HCT116 (cell line): ENCODE data around the gene DEF6. TPM values are rescaled to one million over a fixed set of nuclear protein-coding genes. Genes with fewer than 3 reads are reported as not detected.

Experiments
- ATAC-seq: fragments of 200-7000 bp; cut with Tn5 transposase; 2 replicates; pipeline ENCODE4 v1.9.1; 2020; ENCODE audit warnings: mild to moderate bottlenecking, moderate library complexity
- BruUV-seq: library from RNA; stranded (reverse); fragments of 400-500 nt; replicated peaks from 2 replicates; lab custom pipeline; 2021; lab: Mats Ljungman, UMichigan
- CTCF ChIA-PET: fragments of 300-600 bp; sonication (Branson Sonifier 250); formaldehyde crosslinking; loops from one replicate; lab custom pipeline; 2021; ENCODE audit warnings: antibody characterized with exemption; lab: Charles Lee
- POLR2A ChIA-PET: fragments of 300-600, 350-600 bp; sonication (Branson Sonifier 250); formaldehyde crosslinking; loops from one replicate; lab custom pipeline; 2021; ENCODE audit warnings: antibody characterized with exemption; lab: Charles Lee
- RAD21 ChIA-PET, 2 experiments: fragments of 300-600 bp; sonication (Branson Sonifier 250); formaldehyde crosslinking; loops; one replicate each; lab custom pipeline; 2023; ENCODE audit warnings: low total read pairs in 2 of 2; ENCODE audit not compliant: uncharacterized antibody in 2 of 2, unreplicated experiment in 2 of 2, low non-redundant PET in 1 of 2; lab: Charles Lee
- DNase-seq: peaks from one replicate; pipeline ENCODE4 v3.0.0-alpha.2; 2010; ENCODE audit warnings: low read depth, low spot score
- H2AFZ ChIP-seq: fragments of 200-600 bp; shearing (Covaris generic), sonication (generic); 2 replicates; pipeline ENCODE4 v1.6.1; 2017; ENCODE audit warnings: low read depth, mixed run types, mixed read lengths, antibody characterized with exemption, low read length; ENCODE audit not compliant: poor library complexity, severe bottlenecking
- H3K27ac ChIP-seq: 2 replicates; pipeline ENCODE4 v1.5.1; 2012; ENCODE audit warnings: low read depth, low read length
- H3K27me3 ChIP-seq: fragments of 200-600 bp; sonication (generic); 2 replicates; pipeline ENCODE4 v1.6.1; 2016; ENCODE audit warnings: mixed run types, low read length, mixed read lengths; ENCODE audit not compliant: insufficient read depth
- H3K36me3 ChIP-seq, 2 experiments: fragments of 200-500 bp in 1 of 2; fragments of 200-600 bp in 1 of 2; sonication (Bioruptor generic) in 1 of 2; sonication (generic) in 1 of 2; 2 replicates each; pipeline versions ENCODE4 v1.5.1 to v1.6.1; 2014 to 2016; ENCODE audit warnings: low read length in 2 of 2, inconsistent platforms in 1 of 2, mixed read lengths in 1 of 2, mixed run types in 1 of 2; ENCODE audit not compliant: insufficient read depth in 2 of 2, control insufficient read depth in 1 of 2
- H3K4me1 ChIP-seq, 2 experiments: fragments of 200-600 bp in 1 of 2; sonication (generic) in 1 of 2; 2 replicates each; pipeline versions ENCODE4 v1.5.1 to v1.6.1; 2012 to 2017; ENCODE audit warnings: low read length in 2 of 2, inconsistent platforms in 1 of 2, mild to moderate bottlenecking in 1 of 2, mixed read lengths in 1 of 2, mixed run types in 1 of 2, moderate library complexity in 1 of 2; ENCODE audit not compliant: insufficient read depth in 2 of 2, control insufficient read depth in 1 of 2
- H3K4me2 ChIP-seq: fragments of 200-600 bp; sonication (generic); 2 replicates; pipeline ENCODE4 v1.6.1; 2017; ENCODE audit warnings: mixed run types, low read length, mixed read lengths
- H3K4me3 ChIP-seq, 2 experiments: fragments of 200-600 bp in 1 of 2; sonication (generic) in 1 of 2; replicated peaks in 1 of 2; 2 replicates each; pipeline ENCODE4 v1.5.1; 2011 to 2016; ENCODE audit warnings: low read length in 2 of 2, control low read depth in 1 of 2, low read depth in 1 of 2, mild to moderate bottlenecking in 1 of 2, mixed read lengths in 1 of 2, mixed run types in 1 of 2
- H3K79me2 ChIP-seq: fragments of 200-600 bp; sonication (generic); 2 replicates; pipeline ENCODE4 v1.6.1; 2017; ENCODE audit warnings: mild to moderate bottlenecking, mixed run types, low read length, moderate library complexity, mixed read lengths; ENCODE audit not compliant: insufficient read depth
- H3K9ac ChIP-seq: fragments of 200-600 bp; sonication (generic); 2 replicates; pipeline ENCODE4 v1.6.1; 2016; ENCODE audit warnings: low read length, mixed read lengths
- H3K9me2 ChIP-seq: fragments of 200-600 bp; sonication (generic), shearing (Covaris generic); 2 replicates; pipeline ENCODE4 v1.6.1; 2017; ENCODE audit warnings: mixed run types, mild to moderate bottlenecking, moderate library complexity; ENCODE audit not compliant: insufficient read depth
- H3K9me3 ChIP-seq, 2 experiments: fragments of 200-500 bp in 1 of 2; fragments of 200-600 bp in 1 of 2; sonication (Bioruptor generic) in 1 of 2; sonication (generic) in 1 of 2; 2 replicates each; pipeline ENCODE4 v1.6.1; 2014 to 2017; ENCODE audit warnings: low read length in 2 of 2, mixed read lengths in 2 of 2, inconsistent platforms in 1 of 2, low read depth in 1 of 2, mild to moderate bottlenecking in 1 of 2, mixed run types in 1 of 2, moderate library complexity in 1 of 2; ENCODE audit not compliant: control insufficient read depth in 1 of 2, insufficient read depth in 1 of 2
- H4K20me1 ChIP-seq: fragments of 200-600 bp; sonication (generic), shearing (Covaris generic); 2 replicates; pipeline ENCODE4 v1.6.1; 2017; ENCODE audit warnings: mixed run types, mild to moderate bottlenecking, moderate library complexity; ENCODE audit not compliant: insufficient read depth
- CEBPB ChIP-seq: IDR thresholded peaks from 2 replicates; pipeline ENCODE4 v1.6.1; 2012; ENCODE audit warnings: low read depth
- intact Hi-C: fragments of 100-400 bp; cut with micrococcal nuclease; formaldehyde crosslinking; loops from 2 replicates; pipeline ENCODE4 v1.10.0; 2022
- total RNA-seq: library from RNA; stranded (reverse); gene quantifications from one replicate; pipeline ENCODE4 v1.2.1, GENCODE V29; 2021; ENCODE audit not compliant: unreplicated experiment
- TF ChIP-seq, protein P1 (sequence below): IDR thresholded peaks from 2 replicates; pipeline ENCODE4 v1.6.1; 2011; ENCODE audit warnings: mild to moderate bottlenecking, low read length, moderate library complexity; ENCODE audit not compliant: insufficient replicate concordance; ENCODE audit errors: extremely low read depth

DEF6 gene
- total RNA-seq, 1 experiment from 2014 or later: 40.4 TPM

DNA sequence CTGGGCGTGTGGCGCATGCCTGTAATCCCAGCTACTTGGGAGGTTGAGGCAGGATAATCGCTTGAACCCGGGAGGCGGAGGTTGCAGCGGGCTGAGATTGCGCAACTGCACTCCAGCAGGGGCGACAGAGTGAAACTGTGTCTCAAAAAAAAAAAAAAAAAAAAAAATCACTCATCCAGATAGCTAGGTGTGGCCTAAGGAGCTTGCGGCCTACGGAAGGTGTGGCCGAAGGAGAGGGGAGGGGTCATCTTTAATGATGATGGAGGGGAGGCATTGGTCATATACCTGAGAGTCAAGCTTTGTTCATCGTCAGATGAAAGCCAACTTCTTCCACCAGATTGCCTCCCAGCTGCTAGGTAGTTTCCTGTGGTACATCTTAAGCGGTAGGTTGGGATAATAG lies 43.9 kb downstream of the DEF6 start:
- TF ChIP-seq, protein P1, sequence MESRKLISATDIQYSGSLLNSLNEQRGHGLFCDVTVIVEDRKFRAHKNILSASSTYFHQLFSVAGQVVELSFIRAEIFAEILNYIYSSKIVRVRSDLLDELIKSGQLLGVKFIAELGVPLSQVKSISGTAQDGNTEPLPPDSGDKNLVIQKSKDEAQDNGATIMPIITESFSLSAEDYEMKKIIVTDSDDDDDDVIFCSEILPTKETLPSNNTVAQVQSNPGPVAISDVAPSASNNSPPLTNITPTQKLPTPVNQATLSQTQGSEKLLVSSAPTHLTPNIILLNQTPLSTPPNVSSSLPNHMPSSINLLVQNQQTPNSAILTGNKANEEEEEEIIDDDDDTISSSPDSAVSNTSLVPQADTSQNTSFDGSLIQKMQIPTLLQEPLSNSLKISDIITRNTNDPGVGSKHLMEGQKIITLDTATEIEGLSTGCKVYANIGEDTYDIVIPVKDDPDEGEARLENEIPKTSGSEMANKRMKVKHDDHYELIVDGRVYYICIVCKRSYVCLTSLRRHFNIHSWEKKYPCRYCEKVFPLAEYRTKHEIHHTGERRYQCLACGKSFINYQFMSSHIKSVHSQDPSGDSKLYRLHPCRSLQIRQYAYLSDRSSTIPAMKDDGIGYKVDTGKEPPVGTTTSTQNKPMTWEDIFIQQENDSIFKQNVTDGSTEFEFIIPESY: no peak
- peak; percentile 98 for TF ChIP-seq CEBPB
- TF ChIP-seq, all 23 proteins: peak for 1
- ChIA-PET CTCF (interaction anchor here (0.6 to 3.0 kb wide), 28 partner anchors 9 to 258 kb away, joined by 3 to 120 read pairs (median 5); partner anchors contain the start of genes DEF6, FANCE, RPL10A and ZNF76), POLR2A (interaction anchor here (0.7 to 2.6 kb wide), 11 partner anchors 9 to 162 kb away, joined by 3 to 17 read pairs (median 4); partner anchors contain the start of gene RPL10A), RAD21 (interaction anchor here (0.8 to 2.0 kb wide), 11 partner anchors 9 to 181 kb away, joined by 3 to 30 read pairs (median 5); partner anchors contain the start of genes DEF6 (in 2 of the 2) and RPL10A (in 1 of the 2))
- no peaks in the 10 kb centered on the region for H3K9me3 ChIP-seq
- H2AFZ ChIP-seq: peak overlapping the region; percentile 97
- no peaks in the 10 kb centered on the region for H3K9me2 ChIP-seq
- intact Hi-C loops: loop anchor here (5.0 kb wide), 1 partner anchor 61 kb away; no protein-coding TSS in a partner anchor
- peaks cover 2 to 6% of the 10 kb centered on the region in 2 experiments; a peak in 2 of 4 replicates for H3K36me3 ChIP-seq
- no TSS peak for BruUV-seq
- H3K27me3 ChIP-seq: no peaks in the 10 kb centered on the region
- peak; percentile 63 for DNase-seq
- peak overlapping the region; percentile 91 for H3K4me2 ChIP-seq
- peak overlapping the region; percentile 7; the same call in 1 of the 2 replicates for H3K9ac ChIP-seq
- H4K20me1 ChIP-seq: no peaks in the 10 kb centered on the region
- H3K79me2 ChIP-seq: peaks cover 38% of the 10 kb centered on the region
- peak overlapping the region; percentile 7 for H3K27ac ChIP-seq
- peak; percentile 79 for ATAC-seq
- H3K4me1 ChIP-seq: peaks cover 16 to 27% of the 10 kb centered on the region in 2 experiments; a peak in 3 of 4 replicates
- peak overlapping the region; percentile 2 to 90; a peak in 2 of 4 replicates for H3K4me3 ChIP-seq
